Psoas muscle (tissue), 8 donors: ENCODE data around the gene KCNJ9. TPM values are rescaled to one million over a fixed set of nuclear protein-coding genes. Genes with fewer than 3 reads are reported as not detected.

Experiments used
- ATAC-seq, 4 donors: fragments of 200-7000 bp; cut with Tn5 transposase; one replicate each; pipeline ENCODE4 v1.9.1; 2020; ENCODE audit warnings: moderate library complexity in 3 of 4, mild to moderate bottlenecking in 2 of 4
- DNase-seq, 2 donors: peaks; one replicate each; pipeline ENCODE4 v3.0.0-alpha.2; 2020
- H3K27ac ChIP-seq: fragments of 200-600 bp; one replicate; pipeline ENCODE4 v1.8.0; 2022
- H3K27me3 ChIP-seq, 3 donors: fragments of 200-600 bp in 1 of 3; one replicate each; pipeline versions ENCODE4 v1.6.1 to v1.8.0; 2013 to 2022; ENCODE audit warnings: low read length in 2 of 3, mild to moderate bottlenecking in 2 of 3, moderate library complexity in 1 of 3; ENCODE audit not compliant: insufficient read depth in 3 of 3
- H3K36me3 ChIP-seq, 2 donors: fragments of 200-600 bp in 1 of 2; one replicate each; pipeline versions ENCODE4 v1.6.1 to v1.8.0; 2013 to 2022; ENCODE audit warnings: low read depth in 1 of 2, mild to moderate bottlenecking in 1 of 2, moderate library complexity in 1 of 2; ENCODE audit not compliant: insufficient read depth in 1 of 2
- H3K4me1 ChIP-seq: fragments of 200-600 bp; one replicate; pipeline ENCODE4 v1.8.0; 2022
- H3K4me3 ChIP-seq: fragments of 200-600 bp; one replicate; pipeline ENCODE4 v1.8.0; 2022; ENCODE audit warnings: mild to moderate bottlenecking
- H3K9me3 ChIP-seq: fragments of 200-600 bp; one replicate; pipeline ENCODE4 v1.8.0; 2022
- CTCF ChIP-seq: fragments of 200-600 bp; IDR thresholded peaks from one replicate; pipeline ENCODE4 v1.8.0; 2022; ENCODE audit warnings: antibody characterized with exemption
- WGBS, 3 donors: extraction: QIAGEN DNeasy Blood & Tissue Kit; methylation state at CpG; one replicate each; pipeline versions ENCODE4 v1.1.6 to v1.1.7; 2013; 5-methylcytosine and 5-hydroxymethylcytosine counted together
- intact Hi-C, 2 donors: fragments of 100-400 bp; cut with DNase I; formaldehyde crosslinking; loops; one replicate each; pipeline versions ENCODE4 v1.11.0 to v1.14.2; 2022
- polyA plus RNA-seq, 3 donors: library from polyadenylated mRNA; stranded (reverse); fragments of 200-250 nt; gene quantifications; one replicate each; pipeline ENCODE4 v1.2.3, GENCODE V29; 2013
- total RNA-seq, 4 donors: library from RNA; stranded (reverse); fragmentation: NEBNext Ultra II Directional in 2 of 4; extraction: Animal tissue kit (Norgen Biotek cat#: 25700) in 2 of 4; gene quantifications; one replicate each; pipeline versions ENCODE4 v1.2.1 to v1.2.4, GENCODE V29; 2021 to 2023
- donor health status: healthy with polysubstance abuse.
- donor health status: DM: no; HTN: no; CAD: no; lungs with moderate emphysema.
- donor health status: Bipolar disorder and iron deficiency.
- donor health status: healthy.
- donor health status: DM: yes; HTN: yes; CAD: no.
- donor health status: DM: no; HTN: no; CAD: no.
- donor health status: DM: no; HTN: no; CAD: no.
- donor health status: DM: yes; HTN: yes; CAD: no.

Gene KCNJ9
- total and polyA plus RNA-seq, 7 donors = 0.01 to 0.04 TPM; not detected in 5

GRCh38 chr1:160056648-160057169, 24.6 kb upstream of the KCNJ9 start:
- H3K9me3 ChIP-seq = no peaks in the 10 kb centered on the region
- no peaks in the 10 kb centered on the region for H3K4me1 ChIP-seq
- intact Hi-C loops = no loop called here
- WGBS, 3 donors = 86 to 89% (median 88%) methylated on average over 1 of the region's 1 CpG
- H3K27me3 ChIP-seq = peaks cover 0 to 8% (median 2%) of the 10 kb centered on the region in 3 donors
- DNase-seq (no peak), ATAC-seq (no peak)
- no peaks in the 10 kb centered on the region for H3K36me3 ChIP-seq
- TF ChIP-seq CTCF = no peak
- H3K4me3 ChIP-seq = no peak overlapping the region
- no peak overlapping the region for H3K27ac ChIP-seq

- DNase-seq (no peak), ATAC-seq (peak in 1 of 4 donors; percentile 51)
- Histone ChIP-seq H3K4me3 (no peak overlapping the region), H3K4me1 (no peaks in the 10 kb centered on the region), H3K27ac (no peak overlapping the region), H3K27me3 (peaks cover 0 to 2% (median 2%) of the 10 kb centered on the region in 3 donors), H3K36me3 (no peaks in the 10 kb centered on the region), H3K9me3 (no peaks in the 10 kb centered on the region)
- peak; percentile 28 for TF ChIP-seq CTCF
- intact Hi-C loops = no loop called here
- WGBS, 3 donors = 31 to 42% (median 35%) methylated on average over 2 of the region's 2 CpGs
Measured at GRCh38 chr1:160058087-160058486, 23.3 kb upstream of the KCNJ9 start.

- no peaks in the 10 kb centered on the region for H3K36me3 ChIP-seq
- no peaks in the 10 kb centered on the region for H3K9me3 ChIP-seq
- no peak for ATAC-seq
- H3K4me3 ChIP-seq = no peak overlapping the region
- H3K27ac ChIP-seq = no peak overlapping the region
- H3K27me3 ChIP-seq = peaks cover 0 to 2% (median 2%) of the 10 kb centered on the region in 3 donors
- no peak for TF ChIP-seq CTCF
- WGBS, 3 donors = 55 to 68% (median 57%) methylated on average over 15 of the region's 15 CpGs
- no peaks in the 10 kb centered on the region for H3K4me1 ChIP-seq
- DNase-seq = no peak
- intact Hi-C loops = no loop called here
Measured at GRCh38 chr1:160061369-160062229, 19.7 kb upstream of the KCNJ9 start.

GRCh38 chr1:160062230-160062532, 19.2 kb upstream of the KCNJ9 start:
- WGBS, 3 donors = 72 to 80% (median 73%) methylated on average over 6 of the region's 6 CpGs
- intact Hi-C loops = no loop called here
- H3K4me1 ChIP-seq = no peaks in the 10 kb centered on the region
- no peak overlapping the region for H3K4me3 ChIP-seq
- no peaks in the 10 kb centered on the region for H3K36me3 ChIP-seq
- no peak for DNase-seq
- TF ChIP-seq CTCF = no peak
- no peak overlapping the region for H3K27ac ChIP-seq
- H3K9me3 ChIP-seq = no peaks in the 10 kb centered on the region
- no peak for ATAC-seq
- H3K27me3 ChIP-seq = peaks cover 0 to 2% (median 2%) of the 10 kb centered on the region in 3 donors
